Stimulated activated CD4-positive, alpha-beta T cell treated with anti-CD3 and anti-CD28 coated beads, Interleukin-12 subunit alpha, Interleukin-12 subunit beta, amount 100 ng/mL, for 24 hours (primary cell): ENCODE results near the gene RABGAP1.
"Not testable (repeated sequence)": the region's sequence is repeated elsewhere in the genome, so short reads cannot be mapped to it uniquely, and the experiment has no call there.

Experiments used
- DNase-seq, 2 experiments: peaks; one replicate each; pipeline ENCODE4 v3.0.0-alpha.2; 2020; ENCODE audit warnings: low read depth in 2 of 2

The RABGAP1 gene

GRCh38 chr9:122940749-122941581 lies at the start of gene RABGAP1:
TSS of gene RABGAP1 (plus strand) at chr9:122941020. CDS start at chr9:122957060, 16,040 bp downstream.
- DNase-seq: peak; percentile 96 to 99

GRCh38 chr9:122897969-122898368 lies 42.9 kb upstream of the RABGAP1 start:
- no peak for DNase-seq

GRCh38 chr9:122900791-122901190 lies 40.0 kb upstream of the RABGAP1 start:
- DNase-seq: no peak

- DNase-seq: peak; percentile 8 to 15
Observed at GRCh38 chr9:122904466-122904822, 36.4 kb upstream of the RABGAP1 start.

- peak; percentile 92 to 93 for DNase-seq
Observed at GRCh38 chr9:122904823-122905710, 35.8 kb upstream of the RABGAP1 start, which contains the start of gene RC3H2. TSS of gene RC3H2 (minus strand) at chr9:122905359. CDS start at chr9:122897509, 7,850 bp downstream.

- not testable (repeated sequence) for DNase-seq
Observed at GRCh38 chr9:122906122-122906521, 34.7 kb upstream of the RABGAP1 start.

- DNase-seq: no peak
Observed at GRCh38 chr9:122912671-122912963, 28.2 kb upstream of the RABGAP1 start.

- DNase-seq: peak; percentile 55 to 57
Observed at GRCh38 chr9:122912964-122913673, 27.7 kb upstream of the RABGAP1 start, which contains the start of gene ZBTB6. TSS of gene ZBTB6 (minus strand) at chr9:122913323. CDS start at chr9:122912072, 1,251 bp downstream.

GRCh38 chr9:122918310-122918709 lies 22.5 kb upstream of the RABGAP1 start:
- no peak for DNase-seq

GRCh38 chr9:122922713-122923112 lies 18.1 kb upstream of the RABGAP1 start:
- DNase-seq: no peak

GRCh38 chr9:122923947-122924346 lies 16.9 kb upstream of the RABGAP1 start:
- no peak for DNase-seq

- no peak for DNase-seq
Observed at GRCh38 chr9:122929796-122930354, 10.9 kb upstream of the RABGAP1 start.

GRCh38 chr9:122930541-122931225 lies 10.1 kb upstream of the RABGAP1 start:
- DNase-seq: no peak

- DNase-seq: peak; percentile 85 to 90
Observed at GRCh38 chr9:122931226-122932121, 9.3 kb upstream of the RABGAP1 start, which contains the start of gene ZBTB26. TSS of gene ZBTB26 (minus strand) at chr9:122931512. CDS start at chr9:122919934, 11,578 bp downstream.

GRCh38 chr9:122936464-122936863 lies 4.4 kb upstream of the RABGAP1 start:
- DNase-seq: no peak

- DNase-seq: no peak
Observed at GRCh38 chr9:122936883-122937282, 3.9 kb upstream of the RABGAP1 start.

- DNase-seq: no peak
Observed at GRCh38 chr9:122939601-122940000, 1.2 kb upstream of the RABGAP1 start.

GRCh38 chr9:122940454-122940748 lies 419 bp upstream of the RABGAP1 start:
- no peak for DNase-seq

- DNase-seq: no peak
Observed at GRCh38 chr9:122941582-122942234, 888 bp downstream of the RABGAP1 start.
